Measurements from ENCODE around the gene JAKMIP2. TPM values are rescaled to one million over a fixed set of nuclear protein-coding genes. Genes with fewer than 3 reads are reported as not detected.

The JAKMIP2 gene
- total and polyA plus RNA-seq, 10 of the 15 experiments (the other 5 are each of a cell fraction or from before 2014, with no cell fraction given): 0.51 to 1.8 (median 0.89) TPM

GRCh38 chr5:147752666-147753290 is 29.8 kb downstream of the JAKMIP2 start:
- ATAC-seq (no peak), FAIRE-seq (no peak), DNase-seq (ENCODE audit: low read depth, low spot score) (no peak)
- ChIA-PET RAD21 (ENCODE audit: unreplicated experiment) (no interaction called here), POLR2A (interaction anchor here (0.7 kb wide), 1 partner anchor 8 kb away, joined by 4 read pairs; no protein-coding TSS in a partner anchor), SMC1A (ENCODE audit: uncharacterized antibody, unreplicated experiment) (no interaction called here), CTCF (no interaction called here)
- Histone ChIP-seq H3K9ac (ENCODE audit: control insufficient read depth, insufficient read depth, low read length) (no peak overlapping the region), H3K79me2 (ENCODE audit: control insufficient read depth, insufficient read depth, low read length) (no peaks in the 10 kb centered on the region), H3K9me3 (replicated peaks; ENCODE audit: control insufficient read depth, insufficient read depth, low read length) (no peaks in the 10 kb centered on the region), H3K27me3 (replicated peaks in 1 of 2; ENCODE audit: control insufficient read depth in 2 of 2, insufficient read depth in 2 of 2, low read length in 1 of 2) (no peaks in the 10 kb centered on the region), H4K20me1 (ENCODE audit: control insufficient read depth, insufficient read depth) (no peaks in the 10 kb centered on the region), H2AFZ (ENCODE audit: control insufficient read depth, low read depth, low read length) (no peak overlapping the region), H3K27ac (ENCODE audit: control insufficient read depth, insufficient read depth) (no peak overlapping the region), H3K4me1 (ENCODE audit: control insufficient read depth, insufficient read depth, low read length) (no peaks in the 10 kb centered on the region), H3K4me3 (no peak overlapping the region), H3K4me2 (ENCODE audit: control insufficient read depth, insufficient read depth) (no peak overlapping the region), H3K36me3 (ENCODE audit: control insufficient read depth in 2 of 2, insufficient read depth in 2 of 2, low read length in 1 of 2) (no peaks in the 10 kb centered on the region)
- TF ChIP-seq MLLT1 (IDR thresholded peaks at IDR 0.05): no peak
- no peak for TF ChIP-seq EP300 (IDR thresholded peaks at IDR 0.05; ENCODE audit: borderline replicate concordance in 1 of 2, control insufficient read depth in 1 of 2, low read depth in 2 of 2, low read length in 2 of 2)
- TF ChIP-seq POLR2AphosphoS2 (IDR thresholded peaks at IDR 0.05; ENCODE audit: low read depth, low read length): no peak
- no peak for TF ChIP-seq TARDBP (IDR thresholded peaks at IDR 0.05; ENCODE audit: borderline replicate concordance)
- TF ChIP-seq TCF3 (IDR thresholded peaks at IDR 0.05; ENCODE audit: borderline replicate concordance, insufficient read depth, low read depth, low read length): no peak
- no peak for TF ChIP-seq NRF1 (conservative IDR thresholded peaks at IDR 0.05; ENCODE audit: low read depth, low read length)
- no peak for TF ChIP-seq ELK1 (IDR thresholded peaks at IDR 0.05; ENCODE audit: low read depth, low read length)
- TF ChIP-seq NFIC (IDR thresholded peaks at IDR 0.05; ENCODE audit: low read depth, low read length): no peak
- TF ChIP-seq JUND (IDR thresholded peaks at IDR 0.05; ENCODE audit: low read depth, low read length): no peak
- no peak for TF ChIP-seq MAX (IDR thresholded peaks at IDR 0.05; ENCODE audit: low read depth, low read length)
- no peak for TF ChIP-seq GABPA (IDR thresholded peaks at IDR 0.05; ENCODE audit: low read depth)
- TF ChIP-seq CREB1 (IDR thresholded peaks at IDR 0.05; ENCODE audit: low read depth): no peak
- intact Hi-C loops (cut with micrococcal nuclease; ENCODE audit: unreplicated experiment) (no loop called here), in situ Hi-C loops (cut with MboI) (no loop called here)
- WGBS (ENCODE audit: insufficient coverage, insufficient replicate concordance, low lambda C conversion rate, missing lambda C conversion rate): 40% methylated on average over 3 of the region's 3 CpGs
- no TSS peak for BruUV-seq (replicated peaks)

All from GM12878 (cell line).